HFF-Myc (cell line): ENCODE results near the gene NACC1.

Experiments
- DNase-seq: peaks from one replicate; pipeline ENCODE4 v3.0.0-alpha.2; 2011; ENCODE audit warnings: low read depth; ENCODE audit errors: extremely low read depth
- H3K4me3 ChIP-seq: replicated peaks from 2 replicates; pipeline ENCODE4 v1.5.1; 2011; ENCODE audit warnings: low read depth, mild to moderate bottlenecking, control low read depth, low read length
- CTCF ChIP-seq: IDR thresholded peaks from 2 replicates; pipeline ENCODE4 v1.5.1; 2012; ENCODE audit warnings: mild to moderate bottlenecking, low read depth, low read length, control low read depth; ENCODE audit errors: missing control alignments

The NACC1 gene

GRCh38 chr19:13095934-13096927, 21.8 kb upstream of the NACC1 start:
- no peak overlapping the region for H3K4me3 ChIP-seq
- TF ChIP-seq CTCF, result no peak
- DNase-seq, result no peak

- no peak for TF ChIP-seq CTCF
- no peak overlapping the region for H3K4me3 ChIP-seq
- DNase-seq, result no peak
Measured at GRCh38 chr19:13097033-13097462, 21.0 kb upstream of the NACC1 start.

GRCh38 chr19:13097463-13098258, 20.4 kb upstream of the NACC1 start:
- no peak overlapping the region for H3K4me3 ChIP-seq
- no peak for TF ChIP-seq CTCF
- no peak for DNase-seq

- no peak for TF ChIP-seq CTCF
- no peak overlapping the region for H3K4me3 ChIP-seq
- no peak for DNase-seq
Measured at GRCh38 chr19:13098277-13099072, 19.6 kb upstream of the NACC1 start.

GRCh38 chr19:13099073-13099999, 18.7 kb upstream of the NACC1 start:
- no peak for DNase-seq
- H3K4me3 ChIP-seq, result no peak overlapping the region
- TF ChIP-seq CTCF, result no peak
